ENCODE measurements around the gene SIPA1L2.
A peak's percentile ranks its signal among the peaks of the same experiment; 100 is the strongest.

Gene SIPA1L2

GRCh38 chr1:232630894-232631195 is 912 bp upstream of the SIPA1L2 start (continued):
- TF ChIP-seq ZNF626 (tag by site-specific recombination; IDR thresholded peaks at IDR 0.05) (no peak), ZIC2 (tag by site-specific recombination; IDR thresholded peaks at IDR 0.05) (no peak), ZBTB10 (tag by site-specific recombination; IDR thresholded peaks at IDR 0.05) (0 out of 2 replicates have a peak, but pooled peaks have one; percentile 8), ZNF114 (tag by site-specific recombination; IDR thresholded peaks at IDR 0.05) (no peak), KLF8 (tag by site-specific recombination; IDR thresholded peaks at IDR 0.05) (no peak), ZNF518A (tag by site-specific recombination; conservative IDR thresholded peaks at IDR 0.05; ENCODE audit: low read depth) (no peak), ZBTB11 (tag by site-specific recombination; conservative IDR thresholded peaks at IDR 0.05; ENCODE audit: low read depth) (0 out of 2 replicates have a peak, but pooled peaks have one; percentile 3), ZFP37 (tag by site-specific recombination; IDR thresholded peaks at IDR 0.05) (no peak), ZNF335 (tag by site-specific recombination; conservative IDR thresholded peaks at IDR 0.05) (peak; percentile 80), HIC1 (tag by site-specific recombination; IDR thresholded peaks at IDR 0.05) (no peak), PRDM4 (tag by site-specific recombination; IDR thresholded peaks at IDR 0.05) (no peak), ZNF580 (tag by site-specific recombination; IDR thresholded peaks at IDR 0.05) (no peak), ZNF16 (tag by site-specific recombination; IDR thresholded peaks at IDR 0.05; ENCODE audit: low read depth) (0 out of 2 replicates have a peak, but pooled peaks have one; percentile 6), BCL11A (tag by site-specific recombination; IDR thresholded peaks at IDR 0.05; ENCODE audit: low read depth) (no peak), ELK4 (IDR thresholded peaks at IDR 0.05; ENCODE audit: borderline replicate concordance, low read depth, low read length) (no peak), HOXC10 (CRISPR knock-in tag; IDR thresholded peaks at IDR 0.05) (no peak), ZNF629 (tag by site-specific recombination; IDR thresholded peaks at IDR 0.05) (no peak)

Data from HEK293 (cell line).